HFF-Myc (cell line): ENCODE results near the gene CYBA.

Experiments
- DNase-seq: peaks from one replicate; pipeline ENCODE4 v3.0.0-alpha.2; 2011; ENCODE audit warnings: low read depth; ENCODE audit errors: extremely low read depth
- H3K4me3 ChIP-seq: replicated peaks from 2 replicates; pipeline ENCODE4 v1.5.1; 2011; ENCODE audit warnings: low read depth, mild to moderate bottlenecking, control low read depth, low read length
- CTCF ChIP-seq: IDR thresholded peaks from 2 replicates; pipeline ENCODE4 v1.5.1; 2012; ENCODE audit warnings: mild to moderate bottlenecking, low read depth, low read length, control low read depth; ENCODE audit errors: missing control alignments

The CYBA gene

GRCh38 chr16:88651989-88652761 lies 1.3 kb upstream of the CYBA start:
- no peak for TF ChIP-seq CTCF
- no peak overlapping the region for H3K4me3 ChIP-seq

GRCh38 chr16:88651276-88651988 lies 579 bp upstream of the CYBA start:
- peak overlapping the region; percentile 76 for H3K4me3 ChIP-seq
- no peak for TF ChIP-seq CTCF
- DNase-seq: no peak

More at GRCh38 chr16:88651989-88652761, 1.3 kb upstream of the CYBA start:
- DNase-seq: no peak

GRCh38 chr16:88649924-88650748 lies 717 bp downstream of the CYBA start:
- H3K4me3 ChIP-seq: peak overlapping the region; percentile 76
- no peak for DNase-seq
- no peak for TF ChIP-seq CTCF

GRCh38 chr16:88649195-88649923 lies 1.5 kb downstream of the CYBA start:
- TF ChIP-seq CTCF: no peak
- peak overlapping the region; percentile 76 for H3K4me3 ChIP-seq
- DNase-seq: no peak

- no peak overlapping the region for H3K4me3 ChIP-seq
- no peak for TF ChIP-seq CTCF
- no peak for DNase-seq
These were observed 3.4 kb downstream of the CYBA start for GRCh38 chr16:88647178-88648070.
